Keratinocyte (primary cell): Measurements from ENCODE around the gene SLC25A39. TPM values are rescaled to one million over a fixed set of nuclear protein-coding genes. Genes with fewer than 3 reads are reported as not detected.

ENCODE experiments used
- DNase-seq: peaks from one replicate; pipeline ENCODE4 v3.0.0-alpha.2; 2011; ENCODE audit warnings: low read depth, missing footprints, low spot score
- FAIRE-seq: peaks from 2 replicates; lab custom pipeline; 2011; peaks lifted over from hg19 to GRCh38; lab: Jason Lieb, UNC
- H2AFZ ChIP-seq: 2 replicates; pipeline ENCODE4 v1.6.0; 2012; ENCODE audit warnings: low read length, control low read depth, inconsistent platforms; ENCODE audit not compliant: control insufficient read depth
- H3K27ac ChIP-seq: 2 replicates; pipeline ENCODE4 v1.5.1; 2011; ENCODE audit warnings: low read length; ENCODE audit not compliant: control insufficient read depth, insufficient read depth
- H3K27me3 ChIP-seq: 3 replicates; pipeline ENCODE4 v1.6.0; 2011; ENCODE audit warnings: low read length; ENCODE audit not compliant: control insufficient read depth, insufficient read depth; ENCODE audit errors: extremely low read depth
- H3K36me3 ChIP-seq, 2 experiments: 2 replicates in 1 of 2; 3 replicates in 1 of 2; pipeline ENCODE4 v1.5.1; 2011; ENCODE audit warnings: low read length in 2 of 2, mild to moderate bottlenecking in 1 of 2; ENCODE audit not compliant: control insufficient read depth in 2 of 2, insufficient read depth in 2 of 2; ENCODE audit errors: extremely low read depth in 1 of 2
- H3K4me1 ChIP-seq: 3 replicates; pipeline ENCODE4 v1.5.1; 2011; ENCODE audit warnings: low read length; ENCODE audit not compliant: control insufficient read depth, insufficient read depth; ENCODE audit errors: extremely low read depth
- H3K4me2 ChIP-seq: 3 replicates; pipeline ENCODE4 v1.6.0; 2011; ENCODE audit warnings: low read depth, low read length; ENCODE audit not compliant: control insufficient read depth, insufficient read depth; ENCODE audit errors: extremely low read depth
- H3K4me3 ChIP-seq, 3 experiments: fragments of 200-600 bp in 1 of 3; sonication (generic) in 1 of 3; 2 replicates in 2 of 3; 3 replicates in 1 of 3; pipeline ENCODE4 v1.5.1; 2011 to 2016; ENCODE audit warnings: low read length in 3 of 3, mild to moderate bottlenecking in 3 of 3, control low read depth in 2 of 3, inconsistent platforms in 1 of 3, low read depth in 1 of 3, mixed read lengths in 1 of 3, mixed run types in 1 of 3, moderate library complexity in 1 of 3; ENCODE audit not compliant: control insufficient read depth in 2 of 3, insufficient read depth in 2 of 3; ENCODE audit errors: extremely low read depth in 1 of 3
- H3K79me2 ChIP-seq: 2 replicates; pipeline ENCODE4 v1.6.0; 2012; ENCODE audit warnings: low read length; ENCODE audit not compliant: control insufficient read depth, insufficient read depth
- H3K9ac ChIP-seq: 3 replicates; pipeline ENCODE4 v1.6.0; 2011; ENCODE audit warnings: low read length; ENCODE audit not compliant: control insufficient read depth, insufficient read depth; ENCODE audit errors: extremely low read depth
- H3K9me1 ChIP-seq: 3 replicates; pipeline ENCODE4 v1.6.0; 2011; ENCODE audit warnings: low read length; ENCODE audit not compliant: control insufficient read depth, insufficient read depth; ENCODE audit errors: extremely low read depth
- H3K9me3 ChIP-seq: 2 replicates; pipeline ENCODE4 v1.5.1; 2012; ENCODE audit warnings: low read depth, low read length; ENCODE audit not compliant: control insufficient read depth
- H4K20me1 ChIP-seq: 3 replicates; pipeline ENCODE4 v1.6.0; 2011; ENCODE audit warnings: low read length; ENCODE audit not compliant: control insufficient read depth, insufficient read depth; ENCODE audit errors: extremely low read depth
- CTCF ChIP-seq, 3 experiments: IDR thresholded peaks in 1 of 3; conservative IDR thresholded peaks in 1 of 3; optimal IDR thresholded peaks in 1 of 3; 2 replicates in 2 of 3; 3 replicates in 1 of 3; pipeline versions ENCODE3 to v1.5.1; 2011; ENCODE audit warnings: low read length in 3 of 3, mild to moderate bottlenecking in 3 of 3, moderate library complexity in 2 of 3, control low read depth in 1 of 3, inconsistent platforms in 1 of 3; ENCODE audit not compliant: insufficient read depth in 2 of 3; ENCODE audit errors: extremely low read depth in 1 of 3
- EZH2 ChIP-seq: IDR thresholded peaks from one replicate; pipeline ENCODE4 v1.6.1; 2012; ENCODE audit warnings: inconsistent platforms, mild to moderate bottlenecking, low read length, moderate library complexity
- dilution Hi-C: fragments of 300-500 bp; cut with MboI; formaldehyde crosslinking; loops from one replicate; pipeline ENCODE4 v1.7.0; 2020; ENCODE audit warnings: low sequenced_read_pairs; ENCODE audit not compliant: extremely low pct_ligation_motif_present
- polyA plus RNA-seq, 5 experiments: library from polyadenylated mRNA; depleted of rRNA in 3 of 5; stranded (reverse) in 3 of 5; stranded (forward) in 1 of 5; unstranded in 1 of 5; fragments of >200 nt; gene quantifications; 1 replicate in 1 of 5; 2 replicates in 3 of 5; 3 replicates in 1 of 5; pipeline versions ENCODE4 v1.2.1 to v1.2.3, GENCODE V29; 2011 to 2012; ENCODE audit warnings: missing spikeins in 2 of 5, low read depth in 1 of 5, low replicate concordance in 1 of 5
- small RNA-seq, 3 experiments: library from RNA; depleted of rRNA; stranded (forward); fragments of <200 nt; gene quantifications; one replicate each; pipeline ENCODE3, GENCODE V24; 2012; ENCODE audit warnings: low read depth in 3 of 3, low replicate concordance in 1 of 3; ENCODE audit not compliant: insufficient read length in 3 of 3

Gene SLC25A39
- polyA plus RNA-seq, 1 donor (not counting 4 experiments of a cell fraction or from before 2014, with no cell fraction given), result 108 TPM

- Histone ChIP-seq H3K9me3 (no peaks in the 10 kb centered on the region), H2AFZ (no peak overlapping the region), H3K4me1 (no peaks in the 10 kb centered on the region), H3K9me1 (no peaks in the 10 kb centered on the region), H3K9ac (no peak overlapping the region), H4K20me1 (no peaks in the 10 kb centered on the region), H3K27ac (no peak overlapping the region), H3K4me3 (no peak overlapping the region), H3K36me3 (no peaks in the 10 kb centered on the region), H3K79me2 (no peaks in the 10 kb centered on the region), H3K4me2 (no peak overlapping the region), H3K27me3 (peaks cover 4% of the 10 kb centered on the region)
- no peak for DNase-seq
- dilution Hi-C loops, result no loop called here
- TF ChIP-seq EZH2, result no peak
- TF ChIP-seq CTCF (optimal IDR thresholded peaks at IDR 0.05 in 1 of 3, IDR thresholded peaks at IDR 0.05 in 1 of 3, conservative IDR thresholded peaks at IDR 0.05 in 1 of 3; ENCODE audit: extremely low read depth in 1 of 3, insufficient read depth in 2 of 3, low read length in 3 of 3), result no peak
- FAIRE-seq, result no peak
These were observed 51.7 kb downstream of the SLC25A39 start for GRCh38 chr17:44272954-44273353.

GRCh38 chr17:44272321-44272951 lies 52.2 kb downstream of the SLC25A39 start:
- TF ChIP-seq CTCF (optimal IDR thresholded peaks at IDR 0.05 in 1 of 3, IDR thresholded peaks at IDR 0.05 in 1 of 3, conservative IDR thresholded peaks at IDR 0.05 in 1 of 3; ENCODE audit: extremely low read depth in 1 of 3, insufficient read depth in 2 of 3, low read length in 3 of 3), result no peak
- no peak for TF ChIP-seq EZH2
- DNase-seq (no peak), FAIRE-seq (no peak)
- Histone ChIP-seq H3K27me3 (peaks cover 4% of the 10 kb centered on the region), H3K27ac (no peak overlapping the region), H4K20me1 (no peaks in the 10 kb centered on the region), H2AFZ (no peak overlapping the region), H3K9me1 (no peaks in the 10 kb centered on the region), H3K4me1 (no peaks in the 10 kb centered on the region), H3K9me3 (no peaks in the 10 kb centered on the region), H3K9ac (no peak overlapping the region), H3K36me3 (no peaks in the 10 kb centered on the region), H3K4me3 (no peak overlapping the region), H3K79me2 (no peaks in the 10 kb centered on the region), H3K4me2 (no peak overlapping the region)
- dilution Hi-C loops, result no loop called here

Small RNA genes lying within 50 kb of the gene (small RNA-seq; reads per million reads assigned to genes)
- gene RF00012, result 0 reads per million in 3 experiments
- gene RN7SL507P, result 0 to 4.7 (median 0) reads per million in 3 experiments
- gene RNU6-453P, result 0 to 0.67 (median 0) reads per million in 3 experiments

Other genes starting within 250 kb of the SLC25A39 start
- 3.0 to 11.1 TPM (median 4.5 TPM) in 3 replicates for gene HDAC5, start 201.2 kb downstream of the SLC25A39 start, polyA plus RNA-seq
- 1.3 to 4.5 TPM (median 3.4 TPM) in 3 replicates for gene HROB, start 182.9 kb downstream of the SLC25A39 start, polyA plus RNA-seq
- not detected in 3 replicates for gene ASB16, start 154.1 kb downstream of the SLC25A39 start, polyA plus RNA-seq
- 25.5 to 38.5 TPM (median 27.1 TPM) in 3 replicates for gene TMUB2, start 137.9 kb downstream of the SLC25A39 start, polyA plus RNA-seq
- gene ATXN7L3, start 124.9 kb downstream of the SLC25A39 start, polyA plus RNA-seq, result 29.3 to 33.8 TPM (median 32.8 TPM) in 3 replicates
- gene UBTF, start 105.1 kb downstream of the SLC25A39 start, polyA plus RNA-seq, result 14.7 to 23.0 TPM (median 20.5 TPM) in 3 replicates
- 0.06 TPM in 1 of 3 replicates, not detected in the others for gene SLC4A1, start 56.7 kb downstream of the SLC25A39 start, polyA plus RNA-seq
- 1.1 to 3.7 TPM (median 1.6 TPM) in 3 replicates for gene RUNDC3A, start 16.2 kb downstream of the SLC25A39 start, polyA plus RNA-seq
- gene GRN, start 20.5 kb upstream of the SLC25A39 start, polyA plus RNA-seq, result 179 to 316 TPM (median 274 TPM) in 3 replicates
- 0.35 to 0.95 TPM (median 0.37 TPM) in 3 replicates for gene FAM171A2, start 39.0 kb upstream of the SLC25A39 start, polyA plus RNA-seq
- 0.06 TPM in 1 of 3 replicates, not detected in the others for gene ITGA2B, start 64.8 kb upstream of the SLC25A39 start, polyA plus RNA-seq
- 11.4 to 15.1 TPM (median 13.4 TPM) in 3 replicates for gene GPATCH8, start 178.6 kb upstream of the SLC25A39 start, polyA plus RNA-seq
- gene FZD2, start 232.7 kb upstream of the SLC25A39 start, polyA plus RNA-seq, result 2.6 to 4.6 TPM (median 2.7 TPM) in 3 replicates